Suprapubic skin (tissue), 4 donors: ENCODE measurements around the gene IL4R.
"Not testable (repeated sequence)": the region's sequence is repeated elsewhere in the genome, so short reads cannot be mapped to it uniquely, and the experiment has no call there.

Source experiments
- CTCF ChIP-seq, 2 donors: fragments of 200-600 bp in 1 of 2; fragments of 450-650 bp in 1 of 2; sonication (generic) in 1 of 2; IDR thresholded peaks; one replicate each; pipeline ENCODE4 v1.5.1; 2016 to 2019; ENCODE audit warnings: antibody characterized with exemption in 2 of 2, mild to moderate bottlenecking in 1 of 2, moderate library complexity in 1 of 2
- EP300 ChIP-seq: sonication (generic); formaldehyde crosslinking; IDR thresholded peaks from one replicate; pipeline ENCODE4 v1.6.1; 2017; ENCODE audit warnings: antibody characterized with exemption
- POLR2A ChIP-seq, 2 donors: fragments of 450-650 bp; IDR thresholded peaks; one replicate each; pipeline ENCODE4 v1.6.1; 2017; ENCODE audit warnings: antibody characterized with exemption in 2 of 2, mild to moderate bottlenecking in 2 of 2, moderate library complexity in 2 of 2
- POLR2AphosphoS5 ChIP-seq, 3 donors: sonication (generic); formaldehyde crosslinking; IDR thresholded peaks; one replicate each; pipeline ENCODE4 v1.6.1; 2017; ENCODE audit warnings: antibody characterized with exemption in 3 of 3

- not testable (repeated sequence) for TF ChIP-seq CTCF (IDR thresholded peaks at IDR 0.05); POLR2A (IDR thresholded peaks at IDR 0.05); EP300; POLR2AphosphoS5 (IDR thresholded peaks at IDR 0.05)
Observed at GRCh38 chr16:27409958-27410357, 96.2 kb downstream of the IL4R start.
